Upper lobe of left lung (tissue), 4 donors: ENCODE measurements around the gene TBP.

Source experiments
- CTCF ChIP-seq, 6 experiments: fragments of 450-650 bp in 4 of 6; fragments of 200-600 bp in 2 of 6; sonication (generic) in 2 of 6; IDR thresholded peaks; one replicate each; pipeline ENCODE4 v1.5.1; 2016 to 2019; ENCODE audit warnings: antibody characterized with exemption in 6 of 6
- POLR2AphosphoS5 ChIP-seq, 2 donors: sonication (generic); formaldehyde crosslinking; IDR thresholded peaks; one replicate each; pipeline ENCODE4 v1.5.1; 2017; ENCODE audit warnings: antibody characterized with exemption in 2 of 2

DNA sequence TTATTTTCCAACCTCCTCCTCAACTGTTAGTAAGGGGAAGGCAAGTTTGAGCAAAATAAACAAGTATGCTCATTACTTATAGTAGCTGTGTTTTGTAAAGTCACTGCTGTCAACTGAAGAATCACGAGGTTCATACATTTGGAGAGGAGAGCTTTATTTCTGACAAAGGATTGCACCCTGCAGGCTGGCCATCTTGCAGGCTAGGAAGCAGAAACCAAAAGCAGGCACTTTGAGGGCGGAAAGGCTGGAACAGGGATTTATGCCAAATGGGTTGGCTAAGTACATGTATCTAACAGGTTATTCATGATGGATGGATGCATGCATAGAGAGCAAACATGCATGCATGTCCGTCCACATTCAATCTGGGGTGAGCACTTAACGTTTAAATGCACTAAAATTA, 47.7 kb upstream of the TBP start:
- TF ChIP-seq POLR2AphosphoS5 (IDR thresholded peaks at IDR 0.05) (no peak), CTCF (IDR thresholded peaks at IDR 0.05) (no peak)
